Ishikawa (cell line): ENCODE results near the gene SMPDL3A.

Experiments
- CEBPB ChIP-seq: IDR thresholded peaks from 2 replicates; pipeline ENCODE4 v1.6.1; 2012
- CREB1 ChIP-seq: IDR thresholded peaks from 2 replicates; pipeline ENCODE4 v1.6.1; 2012; ENCODE audit warnings: low read depth
- EGR1 ChIP-seq: IDR thresholded peaks from 2 replicates; pipeline ENCODE4 v1.6.1; 2012
- EP300 ChIP-seq: IDR thresholded peaks from 2 replicates; pipeline ENCODE4 v1.6.1; 2012; ENCODE audit warnings: borderline replicate concordance
- FOXM1 ChIP-seq: IDR thresholded peaks from 2 replicates; pipeline ENCODE4 v1.6.1; 2012; ENCODE audit warnings: low read depth, borderline replicate concordance
- NFIC ChIP-seq: IDR thresholded peaks from 2 replicates; pipeline ENCODE4 v1.6.1; 2012
- RAD21 ChIP-seq: IDR thresholded peaks from 2 replicates; pipeline ENCODE4 v1.6.1; 2012; ENCODE audit warnings: low read depth
- TAF1 ChIP-seq: IDR thresholded peaks from 2 replicates; pipeline ENCODE4 v1.6.1; 2012; ENCODE audit warnings: low read depth, mild to moderate bottlenecking
- TCF12 ChIP-seq: IDR thresholded peaks from 2 replicates; pipeline ENCODE4 v1.6.1; 2012; ENCODE audit warnings: low read depth
- TEAD4 ChIP-seq: IDR thresholded peaks from 2 replicates; pipeline ENCODE4 v1.6.1; 2012
- YY1 ChIP-seq: IDR thresholded peaks from 2 replicates; pipeline ENCODE4 v1.6.1; 2012; ENCODE audit warnings: low read depth
- ZBTB7A ChIP-seq: IDR thresholded peaks from 2 replicates; pipeline ENCODE4 v1.6.1; 2012; ENCODE audit warnings: low read depth
- TF ChIP-seq, protein P1 (sequence below): IDR thresholded peaks from 2 replicates; pipeline ENCODE4 v1.6.1; 2012
- TF ChIP-seq, protein P2 (sequence below): IDR thresholded peaks from 2 replicates; pipeline ENCODE4 v1.6.1; 2012
- TF ChIP-seq, protein P3 (sequence below): IDR thresholded peaks from 2 replicates; pipeline ENCODE4 v1.6.1; 2012; ENCODE audit warnings: low read depth, mild to moderate bottlenecking

Gene SMPDL3A

DNA sequence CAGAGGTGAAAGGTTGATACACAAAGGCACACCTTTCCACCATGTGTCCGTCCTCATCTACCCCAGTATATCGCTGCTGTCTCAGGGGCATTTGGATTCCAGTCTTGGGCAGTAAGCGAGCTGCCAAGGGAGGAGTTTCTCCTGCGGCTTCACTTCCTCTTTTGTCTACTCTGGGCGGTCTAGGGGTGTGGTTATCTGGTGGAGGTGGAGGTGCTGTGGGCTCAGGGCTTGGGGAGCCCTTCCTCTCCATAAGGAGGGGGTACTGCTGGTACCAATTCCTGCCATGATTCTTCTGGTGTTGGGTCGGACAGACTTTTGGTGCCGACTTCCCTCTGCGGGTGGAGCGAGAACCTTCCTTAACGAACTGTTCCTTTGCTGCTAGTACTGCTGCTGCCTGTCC, 41.5 kb upstream of the SMPDL3A start:
- TF ChIP-seq TAF1 (no peak), TEAD4 (no peak), TCF12 (no peak), NFIC (no peak), ZBTB7A (no peak), CREB1 (no peak), YY1 (no peak), EGR1 (no peak), EP300 (no peak)
- TF ChIP-seq, protein P1, sequence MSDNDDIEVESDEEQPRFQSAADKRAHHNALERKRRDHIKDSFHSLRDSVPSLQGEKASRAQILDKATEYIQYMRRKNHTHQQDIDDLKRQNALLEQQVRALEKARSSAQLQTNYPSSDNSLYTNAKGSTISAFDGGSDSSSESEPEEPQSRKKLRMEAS, result no peak
- TF ChIP-seq, protein P2, sequence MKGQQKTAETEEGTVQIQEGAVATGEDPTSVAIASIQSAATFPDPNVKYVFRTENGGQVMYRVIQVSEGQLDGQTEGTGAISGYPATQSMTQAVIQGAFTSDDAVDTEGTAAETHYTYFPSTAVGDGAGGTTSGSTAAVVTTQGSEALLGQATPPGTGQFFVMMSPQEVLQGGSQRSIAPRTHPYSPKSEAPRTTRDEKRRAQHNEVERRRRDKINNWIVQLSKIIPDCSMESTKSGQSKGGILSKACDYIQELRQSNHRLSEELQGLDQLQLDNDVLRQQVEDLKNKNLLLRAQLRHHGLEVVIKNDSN, result no peak
- TF ChIP-seq, protein P3, sequence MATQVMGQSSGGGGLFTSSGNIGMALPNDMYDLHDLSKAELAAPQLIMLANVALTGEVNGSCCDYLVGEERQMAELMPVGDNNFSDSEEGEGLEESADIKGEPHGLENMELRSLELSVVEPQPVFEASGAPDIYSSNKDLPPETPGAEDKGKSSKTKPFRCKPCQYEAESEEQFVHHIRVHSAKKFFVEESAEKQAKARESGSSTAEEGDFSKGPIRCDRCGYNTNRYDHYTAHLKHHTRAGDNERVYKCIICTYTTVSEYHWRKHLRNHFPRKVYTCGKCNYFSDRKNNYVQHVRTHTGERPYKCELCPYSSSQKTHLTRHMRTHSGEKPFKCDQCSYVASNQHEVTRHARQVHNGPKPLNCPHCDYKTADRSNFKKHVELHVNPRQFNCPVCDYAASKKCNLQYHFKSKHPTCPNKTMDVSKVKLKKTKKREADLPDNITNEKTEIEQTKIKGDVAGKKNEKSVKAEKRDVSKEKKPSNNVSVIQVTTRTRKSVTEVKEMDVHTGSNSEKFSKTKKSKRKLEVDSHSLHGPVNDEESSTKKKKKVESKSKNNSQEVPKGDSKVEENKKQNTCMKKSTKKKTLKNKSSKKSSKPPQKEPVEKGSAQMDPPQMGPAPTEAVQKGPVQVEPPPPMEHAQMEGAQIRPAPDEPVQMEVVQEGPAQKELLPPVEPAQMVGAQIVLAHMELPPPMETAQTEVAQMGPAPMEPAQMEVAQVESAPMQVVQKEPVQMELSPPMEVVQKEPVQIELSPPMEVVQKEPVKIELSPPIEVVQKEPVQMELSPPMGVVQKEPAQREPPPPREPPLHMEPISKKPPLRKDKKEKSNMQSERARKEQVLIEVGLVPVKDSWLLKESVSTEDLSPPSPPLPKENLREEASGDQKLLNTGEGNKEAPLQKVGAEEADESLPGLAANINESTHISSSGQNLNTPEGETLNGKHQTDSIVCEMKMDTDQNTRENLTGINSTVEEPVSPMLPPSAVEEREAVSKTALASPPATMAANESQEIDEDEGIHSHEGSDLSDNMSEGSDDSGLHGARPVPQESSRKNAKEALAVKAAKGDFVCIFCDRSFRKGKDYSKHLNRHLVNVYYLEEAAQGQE, result no peak

DNA sequence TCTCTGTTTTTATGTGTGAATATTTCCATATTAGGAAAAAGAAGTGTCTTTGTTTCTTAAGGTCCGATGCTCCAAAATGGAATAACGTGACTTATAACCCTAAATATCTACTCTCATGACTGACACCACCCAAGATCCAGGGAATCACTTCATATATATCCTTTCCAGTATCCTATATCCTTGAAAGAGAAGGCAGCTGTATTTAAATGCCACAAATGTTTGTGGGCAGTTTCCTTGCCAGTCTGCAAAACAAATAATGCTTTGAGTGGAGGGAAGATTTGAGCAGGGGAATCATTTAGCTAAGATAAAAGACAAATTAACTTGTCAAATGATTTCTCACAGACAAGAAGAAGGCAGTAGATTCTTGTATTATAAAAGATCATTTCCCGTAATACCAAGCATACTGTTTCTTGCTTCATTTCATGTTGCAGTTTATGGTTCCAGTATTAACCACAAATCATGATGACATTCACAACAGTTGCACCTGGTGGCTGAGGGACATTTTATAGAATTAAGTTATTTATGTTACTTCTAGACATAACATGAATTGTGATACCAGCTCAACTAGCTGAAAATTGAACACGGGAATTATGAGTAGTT, 39.5 kb upstream of the SMPDL3A start:
- no peak for TF ChIP-seq FOXM1
- no peak for TF ChIP-seq ZBTB7A
- TF ChIP-seq RAD21, result no peak
- TF ChIP-seq TCF12, result no peak

DNA sequence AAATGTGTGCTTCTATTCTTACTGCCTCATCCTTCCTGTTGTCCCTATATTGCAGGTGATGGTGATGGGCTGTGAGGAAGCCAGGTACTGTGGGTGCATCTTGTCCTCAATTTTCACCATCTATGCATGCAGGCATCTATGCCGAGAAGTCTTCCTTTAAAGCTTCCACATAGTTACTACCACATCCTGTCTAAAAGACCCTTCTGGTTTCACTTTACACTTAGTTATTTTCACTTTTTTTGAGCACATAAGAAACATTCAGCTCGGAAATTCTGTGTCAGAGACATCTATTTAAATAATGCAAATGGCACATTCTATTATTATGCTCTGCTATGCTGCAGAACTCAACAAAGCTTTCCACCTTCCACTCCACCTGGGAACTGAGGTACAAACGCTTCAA, 37.7 kb upstream of the SMPDL3A start:
- no peak for TF ChIP-seq TEAD4
- no peak for TF ChIP-seq FOXM1
- TF ChIP-seq TAF1, result no peak
- TF ChIP-seq RAD21, result no peak
- TF ChIP-seq NFIC, result no peak
- TF ChIP-seq, protein P1, result no peak
- TF ChIP-seq, protein P2, result no peak
- TF ChIP-seq EP300, result no peak
- TF ChIP-seq YY1, result no peak
- TF ChIP-seq EGR1, result no peak
- TF ChIP-seq, protein P3, result no peak
- TF ChIP-seq CREB1, result no peak
- no peak for TF ChIP-seq ZBTB7A
- TF ChIP-seq TCF12, result no peak
- TF ChIP-seq CEBPB, result no peak

DNA sequence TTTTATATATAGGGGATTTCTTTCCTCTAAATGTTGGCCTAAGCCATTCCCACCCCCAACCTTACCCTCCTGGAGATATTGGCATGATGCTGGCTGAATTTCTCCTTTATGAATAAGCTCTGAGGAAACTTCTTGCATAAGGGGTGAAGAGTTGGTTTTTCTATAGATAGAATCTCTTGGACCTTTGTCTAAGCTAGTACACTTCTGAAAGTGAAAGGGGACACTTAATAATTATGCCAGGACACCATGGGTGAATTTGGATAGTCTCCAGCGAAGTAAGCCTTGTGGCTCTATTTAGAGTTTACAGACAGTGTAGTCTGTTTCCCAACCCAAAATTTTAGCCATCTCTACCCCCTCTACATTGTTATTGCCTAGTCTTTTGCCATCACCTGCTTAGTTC, 36.6 kb upstream of the SMPDL3A start:
- TF ChIP-seq TCF12 (no peak), CREB1 (no peak), TAF1 (no peak)
- TF ChIP-seq, protein P2, result no peak
- TF ChIP-seq, protein P3, result no peak
